GM21367 (cell line): ENCODE measurements around the gene PEF1.

ENCODE experiments used
- ATAC-seq: cut with Tn5 transposase; IDR thresholded peaks from one replicate; pipeline ENCODE4 v1.9.1; 2021; ENCODE audit not compliant: unreplicated experiment

The PEF1 gene

DNA sequence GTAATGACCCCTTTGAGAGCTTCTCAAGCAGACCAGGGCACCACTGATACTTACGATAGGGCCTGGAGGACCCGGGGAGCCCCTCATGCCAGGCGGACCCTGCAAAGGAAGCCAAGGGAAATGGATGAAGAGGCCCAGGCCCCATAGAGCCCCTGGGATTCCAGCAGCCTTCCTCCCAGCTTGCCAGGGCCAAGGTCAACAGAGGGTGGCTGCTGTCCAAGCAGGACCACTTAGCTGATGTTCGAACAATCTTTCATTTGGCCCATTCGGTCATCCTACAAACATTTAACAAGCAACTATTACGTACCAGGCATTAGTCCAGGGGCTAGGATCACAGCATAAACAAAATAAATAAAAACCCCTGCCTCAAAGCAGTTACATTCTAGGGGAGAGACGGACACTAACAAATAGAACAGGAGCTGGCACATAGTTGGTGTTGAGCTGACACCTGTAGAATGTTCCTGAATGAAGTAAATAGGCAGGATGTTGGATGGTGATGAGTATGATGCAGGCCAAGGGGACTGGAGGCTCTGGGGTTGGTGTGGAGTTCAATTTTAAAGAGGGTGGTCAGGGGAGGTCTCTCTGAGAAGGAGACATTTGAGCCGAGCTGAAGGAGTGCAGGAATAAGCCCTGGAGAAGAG, 27.0 kb upstream of the PEF1 start:
- ATAC-seq: no peak

DNA sequence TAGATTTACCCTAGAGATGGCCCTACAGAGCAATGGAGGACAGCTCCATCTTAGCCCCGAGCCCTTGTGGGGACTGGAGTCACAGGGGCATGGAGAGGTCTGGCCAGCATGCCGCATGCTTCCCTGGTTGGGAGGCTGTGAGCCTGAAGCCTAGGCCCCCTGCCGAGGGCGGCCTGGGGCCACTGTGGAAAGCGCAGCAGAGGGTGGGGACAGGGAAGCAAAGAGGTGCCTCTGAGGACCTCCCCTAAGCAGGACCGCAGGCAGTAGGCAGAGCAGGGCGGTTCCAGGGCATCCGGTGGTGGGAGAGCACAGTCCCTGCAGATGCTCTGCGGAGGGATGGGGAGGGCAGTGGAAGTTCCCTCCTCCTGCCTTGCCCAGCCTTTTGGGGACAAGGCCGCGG, 26.5 kb upstream of the PEF1 start:
- ATAC-seq: no peak

- ATAC-seq: no peak
Measured at GRCh38 chr1:31670593-31670964, 25.9 kb upstream of the PEF1 start.

GRCh38 chr1:31669786-31670592, 25.3 kb upstream of the PEF1 start:
- ATAC-seq: no peak

DNA sequence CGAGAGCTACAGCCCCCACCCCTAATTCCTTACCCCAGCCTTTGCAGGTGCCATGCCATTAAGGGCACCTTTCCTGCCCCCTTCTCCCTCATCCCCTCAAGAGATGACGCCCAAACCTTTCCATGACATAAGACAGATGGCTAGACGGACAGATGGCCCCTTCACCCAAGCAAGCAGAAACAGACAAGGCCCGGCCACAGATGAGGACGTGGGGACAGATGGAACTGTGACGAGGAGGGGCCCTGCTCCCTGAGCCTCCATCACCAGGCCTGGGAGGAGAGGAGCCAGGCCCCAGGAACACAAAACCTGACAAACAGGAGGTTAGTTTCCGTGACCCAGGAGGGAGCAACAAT, 24.7 kb upstream of the PEF1 start:
- ATAC-seq: no peak

DNA sequence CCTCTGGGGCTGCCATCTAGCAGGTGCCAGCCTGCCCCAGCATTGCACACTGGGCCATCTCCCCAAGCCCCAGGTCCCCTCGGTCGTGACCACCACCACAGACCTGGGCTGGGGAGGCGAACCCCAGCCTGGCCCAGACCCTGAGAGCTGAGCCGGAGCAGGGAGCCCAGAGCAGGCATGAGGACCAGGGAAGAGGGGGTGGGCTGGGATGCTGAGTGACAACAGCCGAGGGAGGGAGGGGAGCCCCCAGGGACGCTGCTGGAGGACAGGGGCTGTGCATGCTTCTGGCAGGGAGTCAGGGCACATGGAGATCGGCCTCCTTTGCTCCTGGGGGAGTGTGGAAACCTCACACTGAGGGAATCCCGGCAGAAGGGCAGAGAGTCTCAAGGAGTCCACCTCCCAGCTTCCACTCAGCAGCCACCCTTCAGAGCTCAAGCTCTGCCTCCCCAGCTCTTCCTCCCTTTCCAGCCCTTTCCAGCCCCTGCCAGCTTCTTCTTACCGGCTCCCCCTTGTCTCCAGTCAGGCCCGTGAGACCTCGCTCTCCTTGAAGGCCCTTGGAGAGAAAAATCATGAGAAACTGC, 23.7 kb upstream of the PEF1 start:
- no peak for ATAC-seq

- no peak for ATAC-seq
Measured at GRCh38 chr1:31667065-31667785, 22.5 kb upstream of the PEF1 start.

GRCh38 chr1:31666263-31666963, 21.7 kb upstream of the PEF1 start:
- no peak for ATAC-seq

GRCh38 chr1:31665234-31665878, 20.7 kb upstream of the PEF1 start:
- no peak for ATAC-seq

DNA sequence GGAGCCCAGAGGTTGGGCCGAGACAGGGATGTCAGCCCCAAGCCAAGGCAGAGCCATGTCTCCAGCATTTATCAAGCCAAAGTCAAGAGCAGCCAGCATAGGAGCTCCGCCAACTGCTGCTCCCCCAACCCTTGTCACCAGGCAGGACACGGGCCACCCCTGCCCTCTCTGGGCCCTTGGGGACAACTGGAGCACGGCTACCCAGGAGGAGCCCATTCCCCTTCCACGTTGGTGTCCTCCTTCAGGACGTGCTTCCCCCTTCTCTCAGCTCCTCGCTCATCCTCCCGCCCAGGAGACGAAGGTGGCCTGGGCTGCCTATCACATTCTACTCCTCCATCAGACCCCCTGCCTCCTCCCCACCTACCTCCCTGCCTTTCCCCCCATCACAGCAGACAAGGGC, 19.9 kb upstream of the PEF1 start:
- ATAC-seq: no peak

GRCh38 chr1:31663622-31664452, 19.2 kb upstream of the PEF1 start:
- no peak for ATAC-seq

DNA sequence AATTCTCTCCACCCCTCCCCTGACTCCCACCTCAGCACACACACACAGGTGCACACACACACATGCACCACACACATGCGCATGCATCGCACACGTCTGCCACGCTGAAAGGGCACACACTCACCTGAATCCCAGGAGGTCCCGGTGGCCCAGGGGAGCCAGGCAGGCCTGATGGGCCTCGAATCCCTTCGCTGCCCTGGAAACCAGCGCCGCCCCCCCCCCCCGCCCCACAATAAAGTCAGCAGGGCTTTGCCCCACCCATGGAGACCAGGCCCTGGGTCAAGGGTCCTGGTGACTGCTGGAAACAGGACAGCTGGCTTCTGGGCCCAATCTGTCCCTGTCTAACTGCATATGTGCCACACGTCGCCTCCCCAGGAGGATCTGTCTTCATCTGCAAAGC, 17.8 kb upstream of the PEF1 start:
- ATAC-seq: no peak

DNA sequence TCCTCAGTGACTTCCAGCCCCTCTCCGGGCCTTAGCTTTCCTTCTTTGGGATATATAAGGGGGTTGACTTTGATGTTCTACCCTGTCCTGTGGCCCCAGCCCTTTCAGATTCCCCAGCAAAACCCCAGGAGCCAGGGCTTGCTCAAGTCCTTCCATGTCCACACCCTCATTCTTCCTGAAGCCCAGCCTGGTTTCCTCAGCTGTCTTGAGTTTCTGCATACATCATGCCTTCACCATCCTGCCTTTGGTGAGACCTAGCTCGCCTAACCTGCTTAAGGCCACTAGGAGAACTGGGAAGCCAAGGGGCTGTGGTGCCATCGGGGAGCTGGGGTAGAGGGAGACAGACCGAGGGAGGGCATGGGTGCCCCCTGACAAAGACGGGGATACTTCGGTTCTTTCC, 17.2 kb upstream of the PEF1 start:
- no peak for ATAC-seq

GRCh38 chr1:31660871-31661455, 16.3 kb upstream of the PEF1 start:
- ATAC-seq: no peak

- ATAC-seq: no peak
Measured at GRCh38 chr1:31659889-31660288, 15.2 kb upstream of the PEF1 start.

GRCh38 chr1:31658721-31659120, 14.0 kb upstream of the PEF1 start:
- no peak for ATAC-seq

DNA sequence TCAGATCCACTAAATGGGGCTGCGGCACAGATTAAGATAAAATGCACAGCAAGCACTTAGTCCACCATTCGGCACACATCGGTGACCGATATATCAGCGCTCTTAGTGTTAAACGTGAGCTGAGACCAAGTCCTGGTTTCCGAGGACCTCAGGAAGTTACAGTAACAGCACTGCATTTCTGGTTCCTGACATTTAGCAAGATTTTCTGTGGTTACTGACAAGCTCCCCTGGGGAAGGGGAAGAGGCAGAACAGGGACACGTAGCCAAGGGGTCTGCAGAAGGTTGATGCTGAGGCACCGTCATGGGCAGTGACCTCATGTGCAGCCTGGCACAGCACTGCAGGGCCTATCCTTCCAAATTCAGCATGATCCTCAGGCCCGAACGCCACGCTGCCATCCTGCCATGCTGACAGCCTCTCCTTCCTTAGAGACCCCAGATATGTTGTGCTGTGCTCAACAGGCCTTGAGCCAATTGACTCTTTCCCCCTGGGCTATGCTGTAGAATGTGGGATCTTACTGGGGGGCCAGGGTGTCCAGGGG, 13.4 kb upstream of the PEF1 start:
- ATAC-seq: no peak

GRCh38 chr1:31657020-31657804, 12.5 kb upstream of the PEF1 start:
- ATAC-seq: no peak
